Astrocyte (in vitro differentiated cells and primary cell): ENCODE data around the gene TRMT44.

Experiments used
- EZH2 ChIP-seq: IDR thresholded peaks from 2 replicates; pipeline ENCODE4 v1.6.1; 2012; ENCODE audit warnings: mild to moderate bottlenecking, low read length, inconsistent platforms; ENCODE audit not compliant: insufficient read depth
- TF ChIP-seq, protein P1 (sequence below): IDR thresholded peaks from 2 replicates; pipeline ENCODE4 v1.5.1; 2011; ENCODE audit warnings: low read depth, mild to moderate bottlenecking, inconsistent platforms, low read length, moderate library complexity; ENCODE audit not compliant: insufficient read depth

DNA sequence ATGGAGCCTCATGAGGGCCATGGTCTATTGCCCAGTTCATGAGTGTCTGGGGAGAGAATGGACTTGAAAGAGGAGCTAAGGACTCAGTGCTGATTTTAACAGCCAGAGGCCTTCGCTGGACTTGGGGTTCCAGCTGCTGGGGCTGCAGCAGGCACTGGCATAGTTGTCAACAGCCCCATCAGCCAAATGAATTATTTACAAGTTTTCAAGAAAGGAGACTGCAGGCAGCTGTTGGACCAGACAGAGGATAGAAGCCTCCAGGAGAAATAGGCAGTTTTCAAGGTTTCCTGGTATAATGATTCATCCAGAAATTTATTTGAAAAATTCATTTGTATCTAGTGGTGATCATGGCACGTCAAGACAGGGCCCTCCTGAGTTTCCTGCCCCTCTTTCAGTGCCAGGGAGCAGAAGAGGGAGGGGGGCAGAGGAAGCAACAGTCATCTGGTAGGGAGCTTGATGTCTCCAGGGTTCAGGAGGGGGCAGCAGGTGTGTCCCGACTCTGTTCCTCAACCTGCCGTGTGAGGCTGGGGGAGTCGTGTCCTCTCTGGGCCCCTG, 76.5 kb downstream of the TRMT44 start:
- TF ChIP-seq, protein P1, sequence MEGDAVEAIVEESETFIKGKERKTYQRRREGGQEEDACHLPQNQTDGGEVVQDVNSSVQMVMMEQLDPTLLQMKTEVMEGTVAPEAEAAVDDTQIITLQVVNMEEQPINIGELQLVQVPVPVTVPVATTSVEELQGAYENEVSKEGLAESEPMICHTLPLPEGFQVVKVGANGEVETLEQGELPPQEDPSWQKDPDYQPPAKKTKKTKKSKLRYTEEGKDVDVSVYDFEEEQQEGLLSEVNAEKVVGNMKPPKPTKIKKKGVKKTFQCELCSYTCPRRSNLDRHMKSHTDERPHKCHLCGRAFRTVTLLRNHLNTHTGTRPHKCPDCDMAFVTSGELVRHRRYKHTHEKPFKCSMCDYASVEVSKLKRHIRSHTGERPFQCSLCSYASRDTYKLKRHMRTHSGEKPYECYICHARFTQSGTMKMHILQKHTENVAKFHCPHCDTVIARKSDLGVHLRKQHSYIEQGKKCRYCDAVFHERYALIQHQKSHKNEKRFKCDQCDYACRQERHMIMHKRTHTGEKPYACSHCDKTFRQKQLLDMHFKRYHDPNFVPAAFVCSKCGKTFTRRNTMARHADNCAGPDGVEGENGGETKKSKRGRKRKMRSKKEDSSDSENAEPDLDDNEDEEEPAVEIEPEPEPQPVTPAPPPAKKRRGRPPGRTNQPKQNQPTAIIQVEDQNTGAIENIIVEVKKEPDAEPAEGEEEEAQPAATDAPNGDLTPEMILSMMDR: no peak
- TF ChIP-seq EZH2: no peak
